Stimulated activated memory B cell treated with anti-CD40 and anti-IgM and Interleukin-4, amounts not matched to agents 10 μg/mL and 1 μg/mL and 100 μg/mL, for 72 hours (primary cell): Measurements from ENCODE around the gene ZNF667.
A peak's percentile ranks its signal among the peaks of the same experiment; 100 is the strongest.

ENCODE experiments used
- ATAC-seq: fragments of 150-1000 bp; cut with Tn5 transposase; 2 replicates; pipeline ENCODE4 v1.10.0; 2021
- H3K27ac Mint-ChIP-seq: one replicate; pipeline ENCODE4 v1.8.0; 2022; ENCODE audit warnings: mild to moderate bottlenecking, mixed read lengths
- H3K27me3 Mint-ChIP-seq: one replicate; pipeline ENCODE4 v1.8.0; 2022; ENCODE audit warnings: mixed read lengths
- H3K36me3 Mint-ChIP-seq: one replicate; pipeline ENCODE4 v1.8.0; 2022; ENCODE audit warnings: mixed read lengths
- H3K4me1 Mint-ChIP-seq: one replicate; pipeline ENCODE4 v1.8.0; 2022; ENCODE audit warnings: mixed read lengths
- H3K4me3 Mint-ChIP-seq: one replicate; pipeline ENCODE4 v1.8.0; 2022; ENCODE audit warnings: mild to moderate bottlenecking, moderate library complexity, mixed read lengths
- H3K9me3 Mint-ChIP-seq: one replicate; pipeline ENCODE4 v1.8.0; 2022; ENCODE audit warnings: mixed read lengths

ZNF667 gene

GRCh38 chr19:56476651-56477428, at the start of gene ZNF667:
TSS of gene ZNF667 (minus strand) at chr19:56477345. CDS start at chr19:56462370, 14,975 bp downstream.
- ATAC-seq, result peak; percentile 52
- Mint-ChIP-seq H3K4me1 (peaks cover 11% of the 10 kb centered on the region), H3K4me3 (peak within 1 kb of the TSS; percentile 89), H3K27me3 (peaks cover 37% of the 10 kb centered on the region), H3K36me3 (peaks cover 43% of the 10 kb centered on the region), H3K9me3 (peaks cover 38% of the 10 kb centered on the region), H3K27ac (peak within 1 kb of the TSS; percentile 96)

- Mint-ChIP-seq H3K4me3 (no peak overlapping the region), H3K36me3 (peaks cover 12% of the 10 kb centered on the region), H3K4me1 (no peaks in the 10 kb centered on the region), H3K27me3 (no peaks in the 10 kb centered on the region), H3K9me3 (peaks cover 42% of the 10 kb centered on the region), H3K27ac (no peak overlapping the region)
- ATAC-seq, result no peak
These were observed 48.2 kb upstream of the ZNF667 start for GRCh38 chr19:56525214-56525860.

GRCh38 chr19:56508290-56508778, 31.2 kb upstream of the ZNF667 start:
- Mint-ChIP-seq H3K4me1 (no peaks in the 10 kb centered on the region), H3K4me3 (no peak overlapping the region), H3K9me3 (peaks cover 3% of the 10 kb centered on the region), H3K27ac (no peak overlapping the region), H3K36me3 (peaks cover 7% of the 10 kb centered on the region), H3K27me3 (no peaks in the 10 kb centered on the region)
- ATAC-seq, result no peak

- H3K27me3 Mint-ChIP-seq, result no peaks in the 10 kb centered on the region
- peaks cover 4% of the 10 kb centered on the region for H3K9me3 Mint-ChIP-seq
- H3K36me3 Mint-ChIP-seq, result peaks cover 3% of the 10 kb centered on the region
- peak; percentile 99 for ATAC-seq
- no peaks in the 10 kb centered on the region for H3K4me1 Mint-ChIP-seq
- H3K4me3 Mint-ChIP-seq, result no peak within 1 kb of the TSS
- no peak within 1 kb of the TSS for H3K27ac Mint-ChIP-seq
These were observed 30.5 kb upstream of the ZNF667 start, which contains the start of gene ZNF471 for GRCh38 chr19:56507446-56508289. TSS of gene ZNF471 (plus strand) at chr19:56507855. CDS start at chr19:56511572, 3,717 bp downstream.

- no peak overlapping the region for H3K4me3 Mint-ChIP-seq
- peaks cover 5% of the 10 kb centered on the region for H3K36me3 Mint-ChIP-seq
- ATAC-seq, result no peak
- peaks cover 16% of the 10 kb centered on the region for H3K9me3 Mint-ChIP-seq
- H3K27me3 Mint-ChIP-seq, result no peaks in the 10 kb centered on the region
- H3K27ac Mint-ChIP-seq, result no peak overlapping the region
- H3K4me1 Mint-ChIP-seq, result no peaks in the 10 kb centered on the region
These were observed 27.4 kb upstream of the ZNF667 start for GRCh38 chr19:56504581-56504980.

GRCh38 chr19:56491399-56491798, 14.3 kb upstream of the ZNF667 start:
- Mint-ChIP-seq H3K27me3 (no peaks in the 10 kb centered on the region), H3K9me3 (peaks cover 32% of the 10 kb centered on the region), H3K36me3 (peaks cover 22% of the 10 kb centered on the region), H3K4me1 (no peaks in the 10 kb centered on the region), H3K27ac (no peak overlapping the region), H3K4me3 (no peak overlapping the region)
- ATAC-seq, result no peak

GRCh38 chr19:56477429-56478338, 539 bp upstream of the ZNF667 start:
- Mint-ChIP-seq H3K27ac (peak overlapping the region; percentile 96), H3K9me3 (peaks cover 35% of the 10 kb centered on the region), H3K4me1 (peaks cover 11% of the 10 kb centered on the region), H3K27me3 (peaks cover 37% of the 10 kb centered on the region), H3K36me3 (peaks cover 37% of the 10 kb centered on the region), H3K4me3 (peak overlapping the region; percentile 89)
- peak; percentile 83 for ATAC-seq

- H3K27me3 Mint-ChIP-seq, result peaks cover 37% of the 10 kb centered on the region
These were observed 1.1 kb downstream of the ZNF667 start for GRCh38 chr19:56476093-56476492.

GRCh38 chr19:56474308-56474707, 2.8 kb downstream of the ZNF667 start:
- H3K4me1 Mint-ChIP-seq, result peaks cover 11% of the 10 kb centered on the region
- H3K27me3 Mint-ChIP-seq, result peaks cover 37% of the 10 kb centered on the region
- no peak overlapping the region for H3K27ac Mint-ChIP-seq
- H3K9me3 Mint-ChIP-seq, result peaks cover 35% of the 10 kb centered on the region
- ATAC-seq, result no peak
- no peak overlapping the region for H3K4me3 Mint-ChIP-seq
- peaks cover 43% of the 10 kb centered on the region for H3K36me3 Mint-ChIP-seq

More at GRCh38 chr19:56476093-56476492, 1.1 kb downstream of the ZNF667 start:
- H3K4me3 Mint-ChIP-seq, result no peak overlapping the region
- H3K9me3 Mint-ChIP-seq, result peaks cover 34% of the 10 kb centered on the region
- no peak for ATAC-seq
- peaks cover 43% of the 10 kb centered on the region for H3K36me3 Mint-ChIP-seq
- peaks cover 11% of the 10 kb centered on the region for H3K4me1 Mint-ChIP-seq
- peak overlapping the region; percentile 96 for H3K27ac Mint-ChIP-seq

GRCh38 chr19:56441206-56441792, 35.8 kb downstream of the ZNF667 start:
- Mint-ChIP-seq H3K4me1 (no peaks in the 10 kb centered on the region), H3K9me3 (peaks cover 44% of the 10 kb centered on the region), H3K36me3 (peaks cover 11% of the 10 kb centered on the region)

GRCh38 chr19:56423985-56424353, 53.2 kb downstream of the ZNF667 start:
- Mint-ChIP-seq H3K27ac (no peak overlapping the region), H3K36me3 (peaks cover 62% of the 10 kb centered on the region), H3K27me3 (no peaks in the 10 kb centered on the region), H3K4me3 (no peak overlapping the region), H3K4me1 (no peaks in the 10 kb centered on the region), H3K9me3 (peaks cover 43% of the 10 kb centered on the region)
- ATAC-seq, result no peak

More at GRCh38 chr19:56441206-56441792, 35.8 kb downstream of the ZNF667 start:
- ATAC-seq, result no peak
- no peak overlapping the region for H3K27ac Mint-ChIP-seq
- H3K27me3 Mint-ChIP-seq, result no peaks in the 10 kb centered on the region
- no peak overlapping the region for H3K4me3 Mint-ChIP-seq

- Mint-ChIP-seq H3K27me3 (no peaks in the 10 kb centered on the region), H3K36me3 (peaks cover 68% of the 10 kb centered on the region), H3K4me3 (no peak overlapping the region), H3K9me3 (peaks cover 43% of the 10 kb centered on the region), H3K27ac (no peak overlapping the region), H3K4me1 (no peaks in the 10 kb centered on the region)
- no peak for ATAC-seq
These were observed 53.7 kb downstream of the ZNF667 start for GRCh38 chr19:56423276-56423984.

- H3K9me3 Mint-ChIP-seq, result peaks cover 38% of the 10 kb centered on the region
- ATAC-seq, result no peak
- H3K36me3 Mint-ChIP-seq, result peaks cover 70% of the 10 kb centered on the region
- peak overlapping the region; percentile 99 for H3K27ac Mint-ChIP-seq
- no peaks in the 10 kb centered on the region for H3K27me3 Mint-ChIP-seq
- peak overlapping the region; percentile 79 for H3K4me3 Mint-ChIP-seq
- H3K4me1 Mint-ChIP-seq, result peaks cover 30% of the 10 kb centered on the region
These were observed 72.1 kb downstream of the ZNF667 start for GRCh38 chr19:56405062-56405461.
